NCI-H1436 (cell line): ENCODE results near the gene BAIAP2L2.

Experiments
- DNase-seq: peaks from one replicate; lab custom pipeline; 2025; lab: John Stamatoyannopoulos, UW

Gene BAIAP2L2

DNA sequence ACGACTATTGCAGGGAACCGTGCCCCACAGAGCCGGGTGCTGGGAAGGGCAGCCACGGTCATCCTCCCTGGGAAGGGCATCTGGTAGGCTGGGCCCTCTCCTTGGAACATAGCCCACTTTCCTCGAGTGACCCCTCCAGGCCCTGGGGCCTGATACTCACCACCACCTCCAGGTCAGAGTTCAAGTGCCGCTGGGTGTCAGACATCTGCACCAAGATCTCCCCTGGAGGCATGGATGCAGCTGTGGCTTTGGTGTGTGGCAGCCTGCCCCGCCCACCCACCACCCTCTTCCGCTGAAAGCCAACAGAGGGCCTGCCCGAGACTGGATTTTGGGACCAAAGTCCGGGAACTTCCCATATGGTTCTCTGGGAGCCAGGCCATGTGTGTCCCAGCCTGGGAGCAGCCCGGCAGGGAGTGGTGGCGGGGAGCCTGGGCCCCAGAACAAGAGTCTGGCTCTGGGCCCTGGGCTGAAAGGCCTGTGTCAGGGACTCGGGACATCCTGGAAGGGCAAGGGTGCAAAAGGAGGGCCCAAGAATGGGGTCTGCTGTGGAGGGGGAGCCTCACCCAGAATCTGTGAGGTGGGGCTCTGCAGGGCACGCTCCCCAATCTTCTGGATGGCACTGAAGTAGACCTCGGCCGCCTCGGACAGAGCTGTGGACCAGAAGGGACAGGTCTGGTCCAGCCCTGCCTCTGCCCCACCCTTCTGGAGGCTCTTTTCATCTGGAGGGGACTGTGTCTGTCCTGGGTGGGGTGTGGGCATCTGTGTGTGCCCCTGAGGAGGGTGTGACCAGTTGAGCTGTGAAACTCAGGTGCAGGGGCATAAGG is 2.6 kb downstream of the BAIAP2L2 start:
- no peak for DNase-seq

DNA sequence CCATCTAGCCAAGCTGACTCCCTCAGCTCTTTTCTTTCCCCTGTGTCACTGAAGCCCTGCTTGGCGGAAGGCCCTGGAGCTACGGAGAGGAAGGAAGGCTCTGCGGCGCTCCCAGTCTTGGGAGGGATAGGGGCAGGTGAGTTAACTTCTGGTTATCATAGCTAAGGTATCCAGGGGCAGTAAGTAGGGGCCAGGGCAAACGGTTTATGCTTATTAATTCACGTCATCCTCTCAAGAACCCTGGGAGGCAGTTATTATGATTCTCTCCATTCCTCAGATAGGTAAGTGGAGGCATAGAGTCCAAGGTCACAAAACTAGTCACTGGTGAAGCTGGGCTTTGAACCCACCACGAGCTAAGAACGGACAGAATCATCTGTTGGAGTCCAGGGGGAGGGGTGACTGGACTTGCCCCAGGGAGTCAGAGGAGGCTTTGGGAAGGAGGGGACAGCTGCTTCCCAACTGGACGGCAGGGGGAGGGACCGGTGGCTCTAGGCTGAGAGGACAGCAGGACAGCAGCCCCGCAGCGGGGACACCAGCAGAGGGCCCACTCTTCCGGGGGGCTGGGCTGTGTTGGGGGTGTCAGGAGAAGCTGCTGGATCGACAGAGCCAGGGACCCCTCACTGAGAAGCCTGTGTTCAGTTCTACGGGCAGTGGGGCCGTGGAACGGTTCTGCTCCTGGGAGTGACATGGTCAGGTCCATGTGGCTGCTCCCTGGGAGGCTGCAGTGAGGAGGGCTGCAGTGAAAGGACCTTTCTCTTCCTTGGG is 3.5 kb downstream of the BAIAP2L2 start:
- DNase-seq = no peak

DNA sequence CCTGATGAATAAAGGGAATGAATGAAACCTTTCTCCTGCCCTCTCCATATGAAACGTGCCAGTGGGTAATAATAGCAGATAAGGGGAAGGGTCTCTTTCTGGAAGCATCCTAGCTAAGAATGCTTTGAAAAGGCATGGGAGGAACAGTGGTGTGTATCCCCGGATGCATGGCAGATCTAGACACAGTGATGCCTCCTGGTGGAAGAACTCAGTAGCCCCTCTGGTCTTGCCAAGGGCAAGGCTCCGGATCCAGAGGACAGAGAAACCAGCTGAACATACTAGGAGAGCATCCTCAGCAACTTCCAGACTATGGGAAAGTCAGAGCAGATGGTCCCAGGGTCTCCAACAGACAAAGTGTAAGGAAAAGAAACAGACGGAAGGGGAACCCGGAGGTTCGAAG is 6.4 kb downstream of the BAIAP2L2 start:
- DNase-seq = no peak

DNA sequence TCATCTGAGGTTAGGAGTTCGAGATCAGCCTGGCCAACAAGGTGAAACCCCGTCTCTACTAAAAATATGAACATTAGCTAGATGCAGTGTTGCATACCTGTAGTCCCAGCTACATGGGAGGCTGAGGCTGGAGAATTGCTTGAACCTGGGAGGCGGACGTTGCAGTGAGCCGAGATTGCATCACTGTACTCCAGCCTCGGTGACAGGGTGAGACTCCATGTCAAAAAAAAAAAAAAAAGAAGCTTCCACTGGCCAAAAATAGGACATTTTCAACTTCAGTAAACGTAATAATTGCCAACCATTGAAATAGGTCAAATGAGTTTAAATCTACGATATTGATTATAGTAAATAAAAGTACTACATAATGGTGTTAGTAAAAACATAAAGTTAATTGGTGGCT is 6.8 kb downstream of the BAIAP2L2 start:
- no peak for DNase-seq

DNA sequence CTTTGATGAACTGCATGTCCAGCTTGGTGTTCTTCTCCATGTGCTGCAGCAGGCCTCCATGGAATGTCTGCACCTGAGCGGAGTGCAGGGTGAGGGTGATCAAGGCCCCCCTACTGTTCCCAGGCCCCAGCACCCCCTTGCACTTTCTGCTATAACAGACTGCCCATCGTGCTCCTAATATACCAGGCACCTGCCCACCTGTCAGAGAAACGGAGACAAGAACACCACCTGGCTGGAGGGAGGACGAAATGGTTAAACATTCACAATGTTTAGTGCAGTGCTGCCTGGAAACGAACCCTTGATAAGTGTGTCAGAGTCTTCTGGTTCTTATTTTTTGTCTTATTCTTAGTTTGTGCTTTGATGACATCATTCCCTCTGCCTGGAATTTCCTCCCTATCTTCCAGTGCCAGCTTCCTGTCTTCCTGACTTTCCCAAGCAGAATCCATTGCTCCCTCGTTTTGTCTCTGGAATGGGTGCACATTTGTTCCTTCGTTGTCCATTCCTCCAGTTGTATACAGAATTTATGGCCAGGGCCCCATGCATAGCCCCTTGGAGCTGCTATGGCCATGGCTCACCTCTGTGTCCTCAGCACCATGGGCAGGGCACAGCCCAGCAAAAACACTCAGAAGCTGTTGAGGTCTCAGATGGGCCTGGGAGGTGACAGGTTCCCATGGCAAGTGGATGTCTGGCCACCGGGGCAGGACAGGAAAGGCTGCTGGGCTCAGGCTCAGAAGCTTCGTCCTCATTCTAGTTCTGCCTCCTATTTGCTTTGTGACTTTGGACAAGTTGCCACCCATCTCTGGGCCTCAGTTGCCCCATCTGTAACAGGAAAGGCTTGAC is 11.9 kb downstream of the BAIAP2L2 start:
- DNase-seq = no peak

DNA sequence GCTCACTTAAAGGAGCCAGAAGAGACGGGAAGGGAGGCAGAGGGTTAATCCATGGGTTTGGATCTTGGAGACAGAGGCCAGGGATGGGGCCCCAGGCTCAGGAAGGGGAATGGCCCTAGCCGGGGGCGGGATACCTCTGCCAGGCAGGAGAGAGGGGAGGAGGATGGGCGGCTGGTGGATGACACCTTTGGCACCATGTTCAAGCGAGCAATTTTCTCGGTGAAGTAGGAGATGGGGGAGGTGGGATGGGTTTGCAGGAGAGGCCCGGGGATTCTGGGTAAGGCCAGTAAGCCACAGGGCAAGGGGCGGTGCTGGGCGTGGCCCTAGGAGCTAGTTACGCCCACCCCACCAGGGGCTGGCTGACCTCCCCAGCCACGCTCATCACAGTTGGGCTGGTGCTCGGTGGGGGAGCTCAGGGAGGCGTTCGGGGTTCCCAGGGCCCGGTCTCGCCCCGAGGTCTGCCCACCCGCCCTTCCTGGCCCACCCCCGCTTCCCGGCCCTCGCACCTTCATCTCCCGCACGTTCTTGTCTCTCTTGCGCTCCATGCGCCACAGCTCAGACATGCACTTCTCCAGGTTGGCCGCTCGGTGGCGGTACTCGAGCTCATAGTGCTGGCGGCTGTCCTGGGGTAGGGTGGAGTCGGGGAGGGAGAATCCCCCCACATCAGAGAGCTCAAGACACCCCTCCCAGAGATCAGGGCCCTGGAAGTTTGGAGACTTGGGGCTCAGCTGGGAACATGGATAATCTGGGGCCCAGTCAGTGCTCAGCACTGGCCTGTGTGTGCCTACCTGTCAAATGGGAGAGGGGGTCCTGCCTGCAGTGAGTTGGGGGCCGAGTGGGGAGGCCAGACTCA is 12.7 kb downstream of the BAIAP2L2 start:
- DNase-seq = no peak

DNA sequence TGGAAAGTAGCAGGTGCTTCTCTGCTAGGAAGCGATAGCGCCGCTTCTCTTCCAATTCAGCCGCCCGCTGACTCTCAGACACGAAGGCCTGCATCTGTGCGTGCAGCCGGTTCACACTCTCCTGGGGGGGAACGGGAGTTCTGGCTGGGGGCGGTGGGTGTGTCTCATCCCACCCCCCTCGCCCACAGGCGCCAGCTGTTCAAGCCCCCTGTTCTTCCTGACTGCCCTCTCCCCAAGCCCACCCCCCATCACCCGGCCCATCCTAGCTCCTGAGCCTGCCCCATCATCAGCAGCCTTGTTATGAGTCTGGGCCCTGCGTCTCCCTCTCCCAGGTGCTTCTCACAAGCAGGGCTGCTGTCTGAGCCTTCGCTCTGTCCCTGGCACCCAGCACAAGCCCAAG is 13.4 kb downstream of the BAIAP2L2 start:
- DNase-seq = no peak

DNA sequence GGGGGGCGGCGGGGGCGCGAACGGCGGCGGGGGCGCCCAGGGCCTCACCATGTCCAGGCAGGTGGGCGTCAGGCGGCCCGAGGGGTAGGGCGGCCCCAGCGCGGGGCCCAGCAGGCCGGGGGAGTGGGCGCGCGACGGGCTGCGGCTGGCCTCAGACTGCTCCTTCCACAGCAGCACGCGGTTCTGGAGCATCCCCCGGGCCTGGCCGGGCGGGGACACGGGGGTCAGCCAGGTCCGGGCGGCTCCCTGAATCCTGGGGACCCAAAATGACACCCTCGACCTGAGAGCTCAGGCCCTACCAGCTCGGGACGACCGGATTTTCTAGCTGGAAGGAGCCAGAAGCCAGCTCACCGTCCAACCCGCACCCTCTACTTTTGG is 21.0 kb downstream of the BAIAP2L2 start:
- DNase-seq = no peak

DNA sequence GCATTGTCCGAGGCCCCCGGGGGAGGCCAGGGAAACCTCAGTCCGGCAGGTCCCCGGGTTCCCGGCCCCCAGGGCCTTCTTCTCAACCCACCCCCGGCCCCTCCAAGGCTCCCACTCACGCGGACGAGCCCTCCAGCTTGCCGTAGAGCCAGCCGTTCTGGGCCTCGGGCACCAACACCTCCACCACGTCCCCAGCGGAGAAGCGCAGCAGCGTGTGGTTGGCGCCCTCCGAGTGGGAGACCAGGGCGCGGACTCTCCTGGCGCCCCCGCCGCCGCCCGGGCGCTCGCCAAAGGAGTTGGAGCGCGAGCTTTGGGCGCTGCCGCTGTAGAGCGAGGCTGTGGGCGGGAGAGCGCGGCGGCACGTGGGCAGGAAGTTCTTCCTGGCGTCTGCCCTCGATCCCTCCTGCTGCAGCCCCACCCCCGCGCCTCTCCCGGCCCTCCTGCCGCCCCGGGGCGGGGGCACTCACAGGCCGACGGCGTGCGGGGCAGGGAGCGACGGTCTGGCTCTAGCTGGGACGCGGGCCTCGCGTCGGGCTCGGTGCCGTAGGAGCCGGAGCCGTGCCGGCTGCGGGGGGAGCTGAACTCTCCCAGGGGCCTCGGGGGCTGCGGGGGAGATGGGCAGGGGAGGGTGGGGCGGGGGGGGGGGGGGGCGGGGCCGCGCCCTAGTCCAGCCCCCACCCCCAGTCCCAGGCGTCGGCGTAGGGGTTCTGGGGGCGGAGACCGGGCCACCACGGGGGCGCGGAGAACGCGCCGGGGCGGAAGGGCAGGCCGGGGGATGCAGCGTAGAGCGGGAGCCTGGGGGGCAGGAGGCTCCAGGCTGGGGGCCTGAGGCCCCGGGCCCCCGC is 21.6 kb downstream of the BAIAP2L2 start:
- DNase-seq = no peak

DNA sequence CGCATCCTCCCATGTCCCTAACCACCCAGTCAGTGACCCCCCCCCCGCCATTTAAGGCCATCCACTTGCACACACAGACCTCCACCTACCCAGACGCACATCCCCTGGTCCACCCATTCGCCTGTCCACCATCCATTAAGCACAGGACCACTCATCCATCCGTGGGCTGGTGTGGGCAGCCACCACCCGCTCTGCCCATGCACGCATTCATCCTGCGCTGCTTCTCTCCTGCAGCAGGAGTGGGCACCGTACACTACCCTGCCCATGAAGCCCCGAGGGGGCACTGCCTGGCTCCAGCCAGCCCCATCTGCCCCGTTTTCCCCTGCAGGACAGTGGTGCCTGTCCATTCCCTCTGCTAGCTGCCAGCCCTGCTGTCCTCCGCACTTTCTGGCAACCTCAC is 22.6 kb downstream of the BAIAP2L2 start:
- DNase-seq = no peak

DNA sequence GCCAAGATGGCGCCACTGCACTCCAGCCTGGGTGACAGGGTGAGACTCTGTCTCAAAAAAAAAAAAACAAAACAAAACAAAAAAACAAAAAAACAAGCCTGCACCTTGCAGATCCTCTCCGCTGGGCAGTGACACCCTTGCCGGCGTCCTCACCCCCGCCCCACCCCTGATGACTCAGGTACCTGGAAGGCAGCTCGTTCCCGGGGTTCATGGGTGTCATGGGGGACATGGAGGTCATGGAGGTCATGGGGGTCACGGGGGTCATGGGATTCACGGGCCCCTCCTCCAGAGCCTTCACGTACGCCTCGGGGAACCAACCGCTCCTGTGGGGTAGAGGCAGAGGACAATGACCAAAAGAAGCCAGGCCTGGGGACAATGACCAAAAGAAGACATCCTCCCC is 23.5 kb downstream of the BAIAP2L2 start:
- no peak for DNase-seq

DNA sequence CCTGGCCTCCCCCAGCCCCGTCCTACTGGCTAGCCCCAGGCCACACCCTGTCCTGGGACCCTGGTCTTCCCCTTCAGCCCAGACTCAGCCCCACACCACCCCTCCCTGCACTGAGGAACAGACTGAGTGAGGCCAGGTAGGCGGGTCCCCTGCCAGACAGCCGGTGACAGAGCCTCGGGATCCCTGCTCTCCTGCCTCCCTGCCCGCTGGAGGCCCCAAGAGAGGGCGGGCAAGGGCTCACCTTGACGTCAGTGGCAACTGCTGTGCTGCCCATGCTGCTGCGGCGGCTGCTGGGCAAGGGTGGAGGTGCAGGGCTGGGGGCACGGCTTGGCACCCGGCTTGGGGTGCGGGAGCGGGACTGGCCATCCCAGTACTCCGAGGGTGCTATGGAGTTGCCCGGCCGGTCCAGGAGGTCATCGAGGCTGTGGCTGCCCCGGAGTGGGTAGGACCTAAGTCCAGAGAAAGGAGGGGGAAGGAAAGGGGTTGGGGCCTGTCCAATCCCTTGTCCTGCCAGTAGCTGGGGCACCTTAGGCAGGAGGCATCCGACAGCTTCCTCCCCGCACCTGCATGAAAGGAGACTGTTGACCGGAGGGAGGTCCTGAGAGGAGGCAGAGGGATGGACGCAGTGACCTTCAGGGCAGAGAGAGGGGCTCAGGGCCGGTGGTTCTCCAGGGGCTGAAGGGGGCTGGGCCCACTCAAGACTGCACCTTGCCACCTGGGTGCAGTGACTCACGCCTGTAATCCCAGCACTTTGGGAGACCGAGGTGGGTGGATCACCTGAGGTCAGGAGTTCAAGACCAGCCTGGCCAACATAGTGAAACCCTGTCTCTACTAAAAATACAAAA is 24.3 kb downstream of the BAIAP2L2 start:
- no peak for DNase-seq

DNA sequence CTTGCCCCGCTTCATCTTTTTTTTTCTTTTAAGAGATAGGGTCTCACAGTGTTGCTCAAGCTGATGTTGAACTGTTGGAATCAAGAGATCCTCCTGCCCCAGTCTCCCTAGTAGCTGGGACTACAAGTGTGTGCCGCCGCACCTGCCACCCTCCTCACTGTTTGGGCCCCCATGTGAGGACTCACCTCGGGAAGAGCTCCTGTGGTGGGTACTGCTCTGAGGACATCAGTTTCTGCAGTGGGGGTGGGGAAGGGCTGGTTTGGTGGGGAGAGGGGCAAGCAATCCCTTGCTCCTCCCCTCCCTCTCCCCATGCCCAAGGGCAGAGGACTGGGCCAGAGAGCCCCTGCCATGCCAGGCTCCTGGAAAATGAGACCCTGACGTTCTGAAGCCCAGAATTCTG is 25.0 kb downstream of the BAIAP2L2 start:
- DNase-seq = no peak

DNA sequence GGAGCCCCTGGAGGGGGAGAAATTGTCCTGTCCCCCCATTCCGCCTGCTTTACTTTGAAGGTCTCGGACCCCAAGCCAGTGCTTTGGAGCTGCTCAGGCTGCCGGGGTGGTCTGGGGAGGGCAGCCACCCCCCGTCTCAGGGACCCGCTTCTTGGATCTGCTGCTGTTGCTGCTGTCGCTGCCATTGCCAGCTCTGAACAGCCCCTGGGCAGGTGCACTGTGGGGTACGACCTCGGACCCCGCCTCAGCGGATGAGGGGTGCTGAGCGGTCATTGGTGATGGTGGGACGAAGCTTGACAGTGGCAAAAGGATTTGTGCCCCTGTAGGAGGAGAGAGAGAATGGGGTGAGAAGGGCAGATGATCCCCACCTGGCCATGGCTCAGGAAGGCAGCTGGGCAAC is 25.4 kb downstream of the BAIAP2L2 start:
- DNase-seq = no peak

DNA sequence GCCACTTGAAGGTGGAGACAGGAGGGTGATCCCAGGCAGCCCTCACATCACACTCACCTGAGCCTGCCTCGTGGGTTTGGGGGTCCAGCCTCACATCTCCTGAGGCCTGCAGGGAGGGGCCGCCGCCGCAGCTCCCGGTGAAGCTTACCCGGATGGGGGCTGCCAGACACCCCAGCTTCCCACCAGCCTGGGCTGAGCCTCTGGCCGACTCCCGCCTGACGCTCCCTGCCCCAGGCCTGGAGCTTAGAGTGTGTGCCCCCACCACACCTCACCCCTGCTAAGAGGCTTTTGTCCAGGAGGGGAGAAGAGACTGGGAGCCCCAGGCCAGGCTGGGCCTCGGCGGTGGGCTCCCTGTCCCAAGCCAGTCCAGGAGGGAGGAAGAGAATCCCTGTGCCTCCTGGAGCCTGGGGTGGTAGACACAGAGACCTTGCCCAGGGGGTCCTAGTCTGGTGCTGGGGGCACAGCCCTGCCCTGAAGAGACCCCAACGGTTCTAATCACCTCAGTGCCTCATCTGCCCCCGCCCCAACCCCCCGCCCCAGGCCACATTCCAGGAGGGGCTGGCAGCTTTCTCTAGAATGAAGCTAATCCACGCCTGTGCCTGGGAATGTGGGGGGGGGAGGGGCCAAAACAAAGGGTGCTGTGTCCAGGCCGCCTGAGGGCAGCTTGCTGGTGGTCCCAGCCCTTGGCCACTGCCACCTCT is 26.4 kb downstream of the BAIAP2L2 start, which contains the start of gene SLC16A8:
TSS of gene SLC16A8 (minus strand) at position 254 of the 701 bp plus-strand sequence. CDS start 1,311 bp downstream, outside the sequence.
- no peak for DNase-seq

DNA sequence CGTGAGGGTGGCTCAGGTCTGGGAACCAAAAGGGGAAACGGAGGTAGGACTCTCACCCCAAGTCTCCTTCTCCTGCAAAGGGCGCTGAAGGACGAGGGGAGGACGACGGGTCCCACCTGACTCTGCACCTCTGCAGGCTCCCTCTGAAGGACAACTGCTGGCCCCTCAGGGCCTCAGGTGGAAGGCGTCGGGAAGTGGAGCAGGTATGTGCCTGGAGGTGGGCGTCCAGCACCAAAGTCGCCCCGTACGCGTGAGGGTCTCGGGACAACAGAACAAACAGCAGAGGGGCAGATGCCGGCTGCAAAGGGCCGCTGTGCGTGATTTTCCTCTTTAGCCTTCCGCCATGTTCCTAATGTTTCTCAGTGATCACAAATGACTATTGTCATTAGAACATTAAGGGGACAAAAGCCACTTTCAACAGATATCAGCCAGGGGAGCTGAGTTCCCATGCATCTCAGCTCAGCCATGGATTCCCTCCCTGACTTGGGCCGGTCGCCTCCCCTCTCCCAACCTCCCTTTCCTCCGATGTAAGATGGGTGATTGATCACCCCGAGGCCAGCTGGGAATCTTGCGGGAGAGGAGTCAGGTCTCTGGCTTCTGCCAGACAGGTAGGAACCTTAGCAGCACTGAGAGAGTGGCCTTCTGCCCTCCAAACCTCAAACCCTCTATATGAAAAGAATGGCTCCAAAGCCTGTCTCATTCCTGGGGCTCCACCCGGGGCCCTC is 27.3 kb downstream of the BAIAP2L2 start:
- no peak for DNase-seq

DNA sequence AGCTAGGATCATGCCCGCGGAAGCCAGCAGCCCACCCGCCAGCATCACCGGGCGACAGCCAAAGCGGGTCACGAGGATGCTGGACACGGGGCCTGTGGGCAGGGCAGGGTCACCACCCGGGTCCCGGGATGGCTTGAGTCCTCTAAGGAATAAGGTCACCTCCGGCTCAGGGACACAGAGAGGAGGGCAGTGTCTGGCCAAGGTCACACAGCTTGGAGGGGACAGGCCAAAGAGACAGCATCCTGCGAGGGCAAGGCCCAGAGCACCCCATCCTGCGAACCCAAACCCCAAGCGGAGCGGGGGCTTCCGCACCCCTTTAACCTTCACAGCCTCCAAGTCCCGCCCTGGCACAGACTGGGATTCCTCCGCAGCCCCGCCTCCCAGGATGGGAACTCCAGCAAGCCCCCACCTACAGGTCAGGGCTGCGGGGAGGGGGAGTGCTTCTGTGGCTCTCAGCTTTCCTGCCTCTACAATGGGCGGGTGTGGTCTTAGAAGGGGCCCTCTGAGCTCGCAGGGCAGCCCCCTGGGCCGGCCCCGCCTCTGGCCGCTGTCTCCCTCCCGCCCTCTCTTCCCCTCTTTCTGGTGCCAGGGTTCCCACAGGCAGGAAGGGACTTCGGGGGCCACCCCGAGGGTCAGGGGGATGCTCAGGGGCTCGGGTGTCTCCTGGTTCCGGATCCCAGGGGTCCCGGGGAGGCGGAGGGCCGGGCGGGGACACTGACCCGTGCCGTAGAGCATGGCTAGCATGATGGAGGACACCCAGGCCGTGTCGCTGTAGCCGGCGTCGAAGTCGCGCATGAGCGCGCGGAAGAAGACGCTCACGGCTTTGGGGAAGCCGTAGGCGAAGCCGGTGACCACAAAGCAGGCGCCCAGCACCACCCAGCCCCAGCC is 28.3 kb downstream of the BAIAP2L2 start:
- no peak for DNase-seq

DNA sequence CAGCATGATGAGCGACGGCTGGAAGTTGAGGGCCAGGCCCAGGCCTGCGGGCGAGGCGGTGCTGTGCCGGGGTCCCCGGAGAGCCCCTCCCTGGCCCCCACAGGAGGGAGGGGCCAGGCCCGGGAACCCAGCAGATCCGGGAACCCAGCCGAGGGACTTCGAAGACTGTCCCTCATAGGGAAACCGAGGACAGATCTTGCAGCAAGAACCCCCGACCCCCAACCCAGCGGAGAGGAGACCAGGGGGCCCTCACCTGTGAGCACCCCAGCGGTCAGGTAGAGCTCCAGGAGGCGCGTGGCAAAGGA is 28.9 kb downstream of the BAIAP2L2 start:
- no peak for DNase-seq
